Superior temporal gyrus (tissue), 1 donor: ENCODE data around the gene NEK4.

Source experiments
- DNase-seq: peaks from one replicate; pipeline ENCODE4 v3.0.0-alpha.2; 2016; ENCODE audit errors: extremely low spot score

NEK4 gene

GRCh38 chr3:52663098-52663497 is 107.6 kb downstream of the NEK4 start:
- no peak for DNase-seq

DNA sequence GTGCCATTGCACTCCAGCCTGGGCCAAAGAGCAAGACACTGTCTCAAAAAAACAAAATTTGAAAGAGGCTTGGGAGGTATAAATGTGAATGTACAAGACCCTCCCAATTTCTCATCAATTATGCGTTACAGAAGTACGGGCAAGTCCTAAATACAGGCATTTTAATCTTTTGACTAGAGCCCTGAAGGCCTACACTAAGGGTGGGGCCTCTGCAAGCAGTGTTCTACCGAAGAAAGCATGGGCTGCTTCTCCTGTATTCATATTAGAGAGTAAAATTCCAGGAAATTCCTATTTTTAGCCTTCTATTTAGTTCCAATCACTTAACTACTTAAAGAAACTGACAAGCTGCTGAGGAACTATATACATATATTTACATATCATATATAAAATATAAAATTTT is 110.7 kb downstream of the NEK4 start:
- no peak for DNase-seq
